HK-2 (cell line): ENCODE data around the gene NDUFAF3.

Experiments used
- DNase-seq: peaks from one replicate; pipeline ENCODE4 v3.0.0-alpha.2; 2018; ENCODE audit not compliant: unreplicated experiment

NDUFAF3 gene

GRCh38 chr3:49017971-49018706 is 3.8 kb upstream of the NDUFAF3 start, which contains the start of gene DALRD3:
Gene DALRD3, minus strand, starts transcription at chr3:49018580. Its CDS starts 16 bp downstream, at chr3:49018564.
- DNase-seq, result peak; percentile 58

GRCh38 chr3:49018707-49019006 is 3.3 kb upstream of the NDUFAF3 start:
- DNase-seq, result no peak

GRCh38 chr3:49019941-49020329 is 2.0 kb upstream of the NDUFAF3 start:
- no peak for DNase-seq

- no peak for DNase-seq
Observed at GRCh38 chr3:49020330-49021212, 1.4 kb upstream of the NDUFAF3 start.

- DNase-seq, result peak; percentile 96
Observed at GRCh38 chr3:49021213-49021812, 608 bp upstream of the NDUFAF3 start.

GRCh38 chr3:49022688-49023171 is 809 bp downstream of the NDUFAF3 start:
- no peak for DNase-seq

GRCh38 chr3:49023775-49024174 is 1.9 kb downstream of the NDUFAF3 start:
- no peak for DNase-seq

GRCh38 chr3:49024449-49024848 is 2.5 kb downstream of the NDUFAF3 start:
- no peak for DNase-seq

- DNase-seq, result no peak
Observed at GRCh38 chr3:49025005-49025792, 3.3 kb downstream of the NDUFAF3 start.

- DNase-seq, result no peak
Observed at GRCh38 chr3:49025793-49026520, 4.0 kb downstream of the NDUFAF3 start.

GRCh38 chr3:49026536-49026935 is 4.6 kb downstream of the NDUFAF3 start:
- DNase-seq, result no peak

GRCh38 chr3:49027634-49028033 is 5.7 kb downstream of the NDUFAF3 start:
- no peak for DNase-seq

GRCh38 chr3:49028298-49028672 is 6.4 kb downstream of the NDUFAF3 start:
- DNase-seq, result no peak

- peak; percentile 89 for DNase-seq
Observed at GRCh38 chr3:49028673-49029562, 7.0 kb downstream of the NDUFAF3 start, which contains the start of gene IMPDH2. Gene IMPDH2, minus strand, starts transcription at chr3:49029398. Its CDS starts 48 bp downstream, at chr3:49029350.

- DNase-seq, result no peak
Observed at GRCh38 chr3:49029563-49029884, 7.6 kb downstream of the NDUFAF3 start.

- DNase-seq, result no peak
Observed at GRCh38 chr3:49030321-49030720, 8.4 kb downstream of the NDUFAF3 start.

GRCh38 chr3:49032646-49033304 is 10.9 kb downstream of the NDUFAF3 start:
- no peak for DNase-seq

GRCh38 chr3:49034650-49035049 is 12.7 kb downstream of the NDUFAF3 start:
- DNase-seq, result no peak

GRCh38 chr3:49035281-49035680 is 13.4 kb downstream of the NDUFAF3 start:
- no peak for DNase-seq

GRCh38 chr3:49053543-49053942 is 31.6 kb downstream of the NDUFAF3 start:
- no peak for DNase-seq
